Naive thymus-derived CD8-positive, alpha-beta T cell (primary cell): Measurements from ENCODE around the gene ZNF609. TPM values are rescaled to one million over a fixed set of nuclear protein-coding genes. Genes with fewer than 3 reads are reported as not detected.

Source experiments
- ATAC-seq, 2 donors: fragments of 150-1000 bp; cut with Tn5 transposase in 1 of 2; sonication (Bioruptor Pico), chemical (Tn5 transposase) in 1 of 2; 1 replicate in 1 of 2; 2 replicates in 1 of 2; pipeline ENCODE4 v1.10.0; 2021; ENCODE audit warnings: mild to moderate bottlenecking in 2 of 2, moderate library complexity in 2 of 2
- POLR2A ChIA-PET: fragments of 350-600 bp; sonication (Branson Sonifier 250); formaldehyde crosslinking; loops from one replicate; lab custom pipeline; 2021; ENCODE audit warnings: antibody characterized with exemption; lab: Charles Lee
- DNase-seq, 10 donors: peaks; one replicate each; pipeline versions ENCODE4 v3.0.0 to v3.0.0-alpha.2; 2020 to 2022
- H3K27ac Mint-ChIP-seq, 10 donors: one replicate each; pipeline ENCODE4 v1.8.0; 2020 to 2022; ENCODE audit warnings: mild to moderate bottlenecking in 10 of 10, mixed read lengths in 10 of 10, moderate library complexity in 4 of 10, inconsistent platforms in 1 of 10
- H3K27me3 Mint-ChIP-seq, 5 donors: one replicate each; pipeline ENCODE4 v1.8.0; 2021 to 2022; ENCODE audit warnings: mixed read lengths in 5 of 5
- H3K36me3 Mint-ChIP-seq, 3 donors: one replicate each; pipeline ENCODE4 v1.8.0; 2020 to 2022; ENCODE audit warnings: mixed read lengths in 3 of 3, mild to moderate bottlenecking in 2 of 3, inconsistent platforms in 1 of 3
- H3K4me1 Mint-ChIP-seq, 4 donors: one replicate each; pipeline ENCODE4 v1.8.0; 2021 to 2022; ENCODE audit warnings: mixed read lengths in 4 of 4
- H3K4me3 Mint-ChIP-seq, 10 donors: one replicate each; pipeline ENCODE4 v1.8.0; 2020 to 2022; ENCODE audit warnings: mild to moderate bottlenecking in 10 of 10, mixed read lengths in 10 of 10, moderate library complexity in 6 of 10, inconsistent platforms in 1 of 10
- H3K9me3 Mint-ChIP-seq, 9 donors: one replicate each; pipeline ENCODE4 v1.8.0; 2020 to 2022; ENCODE audit warnings: mixed read lengths in 9 of 9, mild to moderate bottlenecking in 3 of 9, inconsistent platforms in 1 of 9, moderate library complexity in 1 of 9
- polyA plus RNA-seq, 3 donors: library from polyadenylated mRNA; unstranded; fragments of 300-500 nt; fragmentation: Illumina TruSeq; gene quantifications; one replicate each; pipeline ENCODE4 v1.2.3, GENCODE V29; 2021
- total RNA-seq, 8 experiments: library from RNA in 2 of 8; stranded (reverse) in 2 of 8; gene quantifications; one replicate each; pipeline ENCODE4 v1.2.3 and lab custom pipeline; 2021 to 2026

Gene ZNF609
- total and polyA plus RNA-seq, 5 experiments from 2014 or later, result 10.2 to 68.2 (median 23.7) TPM

DNA sequence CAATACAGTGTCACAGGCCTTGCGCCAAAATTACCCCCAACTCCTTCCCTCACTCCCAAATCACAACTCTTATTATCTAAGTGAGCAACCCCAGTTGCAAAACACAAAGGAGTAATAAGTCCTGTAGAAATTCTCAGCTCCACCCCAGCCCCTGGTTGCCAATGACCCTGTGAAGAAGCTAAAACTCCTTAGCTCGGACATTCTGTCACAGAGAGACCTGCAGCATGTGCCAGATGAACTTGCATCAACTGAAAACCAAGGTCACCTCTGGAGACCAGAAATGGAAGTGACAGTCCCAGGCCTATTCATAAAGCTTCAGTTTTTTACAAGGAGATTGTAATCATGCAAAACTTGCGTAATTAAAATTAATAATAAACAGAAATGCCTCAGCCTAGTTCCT lies 259.8 kb downstream of the ZNF609 start:
- Mint-ChIP-seq H3K4me3 (peak overlapping the region in 1 of 10 donors; percentile 18), H3K27ac (peak overlapping the region in 4 of 10 donors; percentile 28 to 60 (median 44)), H3K4me1 (peaks cover 16 to 22% (median 19%) of the 10 kb centered on the region in 4 donors), H3K36me3 (no peaks in the 10 kb centered on the region), H3K27me3 (no peaks in the 10 kb centered on the region), H3K9me3 (no peaks in the 10 kb centered on the region)
- POLR2A ChIA-PET, result no interaction called here
- DNase-seq, result no peak
- no peak for ATAC-seq

DNA sequence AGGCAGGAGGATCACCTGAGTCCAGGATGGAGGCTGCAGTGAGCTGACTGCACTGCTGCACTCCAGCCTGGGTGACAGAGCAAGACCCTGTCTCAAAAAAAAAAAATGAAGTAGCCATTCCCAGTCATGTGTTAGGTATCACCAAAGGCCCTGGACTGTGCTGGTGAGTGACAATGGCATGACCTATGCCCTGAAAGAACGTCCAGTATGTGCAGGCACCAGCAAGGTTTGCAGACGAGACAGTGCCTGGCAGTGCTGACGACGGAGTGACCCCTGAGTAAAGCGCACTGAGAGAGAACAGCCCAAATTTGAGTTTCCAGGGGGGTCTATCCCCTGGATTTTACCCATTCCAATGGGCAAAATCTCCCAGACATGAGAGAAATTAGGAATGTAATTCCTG lies 269.8 kb downstream of the ZNF609 start:
- Mint-ChIP-seq H3K27ac (no peak overlapping the region), H3K4me1 (peaks cover 7 to 15% (median 9%) of the 10 kb centered on the region in 4 donors), H3K4me3 (peak overlapping the region in 1 of 10 donors; percentile 51), H3K27me3 (peaks cover 0 to 5% (median 2%) of the 10 kb centered on the region in 5 donors), H3K9me3 (no peaks in the 10 kb centered on the region), H3K36me3 (no peaks in the 10 kb centered on the region)
- POLR2A ChIA-PET, result no interaction called here
- ATAC-seq (no peak), DNase-seq (no peak)

DNA sequence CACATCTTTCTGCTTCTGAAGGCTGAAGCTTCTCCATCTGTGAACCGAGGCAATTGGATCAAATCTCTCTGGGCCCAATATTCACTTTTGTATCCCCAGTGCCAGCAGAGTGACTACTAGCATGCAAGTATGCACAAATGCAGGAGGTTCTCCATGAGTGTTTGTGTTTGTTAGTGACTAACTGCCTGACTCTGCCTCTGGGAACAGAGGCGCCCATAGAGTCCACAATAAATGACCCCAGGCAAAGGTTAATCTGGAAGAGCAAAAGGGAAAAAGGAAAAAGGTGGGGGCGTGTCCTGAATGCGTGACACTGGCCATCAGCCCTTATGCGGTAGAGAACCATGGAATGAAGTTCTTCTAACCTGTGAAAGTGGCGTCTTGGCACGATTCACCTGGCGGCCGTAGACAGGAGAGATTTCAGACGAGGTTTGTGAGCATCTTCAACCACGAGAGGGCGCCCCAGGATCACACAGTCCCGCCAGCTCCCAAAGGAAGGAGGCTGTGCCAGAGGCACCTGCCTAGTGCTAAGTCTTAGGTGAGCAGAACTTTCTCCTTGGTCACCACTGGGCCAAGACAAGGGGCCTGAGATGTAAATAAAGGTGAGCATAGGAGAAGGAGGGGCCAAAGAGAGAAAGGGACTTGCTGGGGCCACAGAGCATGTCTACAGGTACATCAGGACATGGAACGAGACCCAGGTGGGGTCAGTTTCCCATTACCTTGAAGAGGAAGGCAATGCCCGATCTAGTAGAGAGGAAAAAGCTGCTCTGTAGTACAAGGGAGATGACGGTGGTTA lies 270.8 kb downstream of the ZNF609 start:
- H3K36me3 Mint-ChIP-seq, result no peaks in the 10 kb centered on the region
- POLR2A ChIA-PET, result interaction anchor here (0.8 to 1.8 kb wide), 2 partner anchors 162 to 175 kb away, joined by 3 to 5 read pairs; no protein-coding TSS in a partner anchor
- H3K9me3 Mint-ChIP-seq, result no peaks in the 10 kb centered on the region
- peak overlapping the region in 1 of 10 donors; percentile 22 for H3K27ac Mint-ChIP-seq
- no peak overlapping the region for H3K4me3 Mint-ChIP-seq
- ATAC-seq, result peak; percentile 82 to 86
- H3K4me1 Mint-ChIP-seq, result peaks cover 7 to 15% (median 9%) of the 10 kb centered on the region in 4 donors
- peak; percentile 72 to 90 (median 80) for DNase-seq
- H3K27me3 Mint-ChIP-seq, result peaks cover 0 to 4% (median 2%) of the 10 kb centered on the region in 5 donors

DNA sequence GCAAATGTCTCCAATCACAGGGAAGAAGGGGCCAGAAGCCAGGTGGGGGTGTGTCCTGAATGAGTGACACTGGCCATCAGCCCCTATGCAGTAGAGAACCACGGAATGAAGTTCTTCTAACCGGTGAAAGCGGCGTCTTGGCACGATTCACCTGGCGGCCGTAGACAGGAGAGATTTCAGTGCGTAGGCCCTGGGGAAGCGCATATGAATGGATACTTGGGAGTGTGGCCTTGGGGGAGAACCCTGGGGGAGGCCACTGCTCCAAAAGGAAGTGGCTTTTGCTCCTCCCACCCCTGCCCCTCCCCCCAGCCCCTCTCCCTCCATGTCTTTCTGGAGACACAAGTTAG lies 271.4 kb downstream of the ZNF609 start:
- DNase-seq, result no peak
- H3K4me3 Mint-ChIP-seq, result no peak overlapping the region
- ATAC-seq, result no peak
- H3K36me3 Mint-ChIP-seq, result no peaks in the 10 kb centered on the region
- POLR2A ChIA-PET, result interaction anchor here (0.8 to 1.8 kb wide), 2 partner anchors 162 to 175 kb away, joined by 3 to 5 read pairs; no protein-coding TSS in a partner anchor
- H3K27ac Mint-ChIP-seq, result no peak overlapping the region
- peaks cover 7 to 15% (median 9%) of the 10 kb centered on the region in 4 donors for H3K4me1 Mint-ChIP-seq
- H3K27me3 Mint-ChIP-seq, result peaks cover 0 to 3% (median 2%) of the 10 kb centered on the region in 5 donors
- no peaks in the 10 kb centered on the region for H3K9me3 Mint-ChIP-seq

DNA sequence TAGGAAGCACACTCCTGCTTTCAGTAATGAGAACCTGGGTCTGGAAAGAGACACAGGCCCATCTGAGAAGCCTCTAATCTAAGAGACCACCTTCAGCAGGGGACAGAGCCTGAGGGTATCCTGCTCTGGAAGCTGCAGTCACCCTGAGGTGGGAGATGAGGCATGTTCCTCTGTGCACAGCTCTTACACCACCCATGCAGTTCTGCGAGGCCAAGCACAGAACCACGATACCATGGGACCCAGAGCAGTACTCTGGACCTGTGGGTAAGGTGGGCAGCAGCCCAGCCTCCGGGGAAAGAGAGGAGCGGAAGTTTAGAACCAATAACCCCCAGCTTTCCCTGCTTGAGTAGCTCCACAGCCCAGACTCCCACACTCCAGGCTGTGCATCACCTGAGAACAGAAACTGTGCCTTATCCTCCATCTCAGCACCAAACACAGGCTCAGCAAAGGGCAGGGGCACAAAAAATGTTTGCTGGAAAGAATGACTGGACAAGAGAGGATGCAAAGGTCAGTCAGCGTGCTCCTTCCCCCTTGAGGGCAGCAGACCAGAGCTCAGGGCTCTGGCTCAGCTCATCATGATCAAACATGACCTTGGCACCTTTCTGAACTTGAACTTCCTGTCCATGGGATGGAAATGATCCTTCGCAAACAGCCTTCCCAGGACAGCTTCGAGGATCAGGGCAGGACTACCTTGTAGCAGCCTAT lies 271.9 kb downstream of the ZNF609 start:
- Mint-ChIP-seq H3K36me3 (no peaks in the 10 kb centered on the region), H3K27me3 (peaks cover 0 to 3% (median 2%) of the 10 kb centered on the region in 5 donors), H3K4me3 (no peak overlapping the region), H3K4me1 (peaks cover 7 to 15% (median 9%) of the 10 kb centered on the region in 4 donors), H3K27ac (no peak overlapping the region), H3K9me3 (no peaks in the 10 kb centered on the region)
- POLR2A ChIA-PET, result interaction anchor here (0.8 to 1.8 kb wide), 3 partner anchors 47 to 174 kb away, joined by 3 to 5 read pairs (median 3); no protein-coding TSS in a partner anchor
- ATAC-seq (no peak), DNase-seq (no peak)

Other genes with a start within 250 kb of the ZNF609 start
- gene CSNK1G1, start 104.4 kb upstream of the ZNF609 start, total RNA-seq, result 10 to 100 TPM; 24.9 to 25.4 TPM
- gene CSNK1G1, start 104.4 kb upstream of the ZNF609 start, polyA plus RNA-seq, result 10 to 100 TPM; 14.8 to 16.6 (median 16.4) TPM
- gene PCLAF, start 79.1 kb upstream of the ZNF609 start, total RNA-seq, result 1 to 10 TPM; 1.5 TPM
- under 1 TPM in 2 of 3 donors, not detected in 1; 0.16 to 0.22 TPM for gene PCLAF, start 79.1 kb upstream of the ZNF609 start, polyA plus RNA-seq
- gene TRIP4, start 72.7 kb upstream of the ZNF609 start, total RNA-seq, result 10 to 100 TPM; 25.8 to 27.2 TPM
- gene TRIP4, start 72.7 kb upstream of the ZNF609 start, polyA plus RNA-seq, result 10 to 100 TPM; 19.7 to 24.3 (median 24.2) TPM